ENCODE data around the gene COL9A1.

Gene COL9A1

GRCh38 chr6:70292193-70292592 lies 10.7 kb downstream of the COL9A1 start:
- no peak for DNase-seq (ENCODE audit: extremely low read depth in 1 of 2, low read depth in 1 of 2)

GRCh38 chr6:70289299-70289698 lies 13.6 kb downstream of the COL9A1 start:
- no peak for DNase-seq (ENCODE audit: extremely low read depth in 1 of 2, low read depth in 1 of 2)

GRCh38 chr6:70286905-70287304 lies 16.0 kb downstream of the COL9A1 start:
- no peak for DNase-seq (ENCODE audit: extremely low read depth in 1 of 2, low read depth in 1 of 2)

GRCh38 chr6:70285201-70285600 lies 17.7 kb downstream of the COL9A1 start:
- no peak for DNase-seq (ENCODE audit: extremely low read depth in 1 of 2, low read depth in 1 of 2)

GRCh38 chr6:70282919-70283461 lies 19.9 kb downstream of the COL9A1 start:
- no peak for DNase-seq (ENCODE audit: extremely low read depth in 1 of 2, low read depth in 1 of 2)

- DNase-seq (ENCODE audit: extremely low read depth in 1 of 2, low read depth in 1 of 2) = no peak
Measured at GRCh38 chr6:70282312-70282918, 20.5 kb downstream of the COL9A1 start.

GRCh38 chr6:70281923-70282311 lies 21.0 kb downstream of the COL9A1 start:
- no peak for DNase-seq (ENCODE audit: extremely low read depth in 1 of 2, low read depth in 1 of 2)

- no peak for DNase-seq (ENCODE audit: extremely low read depth in 1 of 2, low read depth in 1 of 2)
Measured at GRCh38 chr6:70280400-70280853, 22.5 kb downstream of the COL9A1 start.

GRCh38 chr6:70277470-70277869 lies 25.4 kb downstream of the COL9A1 start:
- DNase-seq (ENCODE audit: extremely low read depth in 1 of 2, low read depth in 1 of 2) = no peak

- no peak for DNase-seq (ENCODE audit: extremely low read depth in 1 of 2, low read depth in 1 of 2)
Measured at GRCh38 chr6:70274338-70274737, 28.5 kb downstream of the COL9A1 start.

- DNase-seq (ENCODE audit: extremely low read depth in 1 of 2, low read depth in 1 of 2) = no peak
Measured at GRCh38 chr6:70272071-70272470, 30.8 kb downstream of the COL9A1 start.

GRCh38 chr6:70270287-70271005 lies 32.4 kb downstream of the COL9A1 start:
- no peak for DNase-seq (ENCODE audit: extremely low read depth in 1 of 2, low read depth in 1 of 2)

- no peak for DNase-seq (ENCODE audit: extremely low read depth in 1 of 2, low read depth in 1 of 2)
Measured at GRCh38 chr6:70266142-70266541, 36.7 kb downstream of the COL9A1 start.

GRCh38 chr6:70264306-70264705 lies 38.6 kb downstream of the COL9A1 start:
- DNase-seq (ENCODE audit: extremely low read depth in 1 of 2, low read depth in 1 of 2) = no peak

GRCh38 chr6:70258483-70258882 lies 44.4 kb downstream of the COL9A1 start:
- DNase-seq (ENCODE audit: extremely low read depth in 1 of 2, low read depth in 1 of 2) = no peak

- no peak for DNase-seq (ENCODE audit: extremely low read depth in 1 of 2, low read depth in 1 of 2)
Measured at GRCh38 chr6:70257768-70258273, 45.1 kb downstream of the COL9A1 start.

- no peak for DNase-seq (ENCODE audit: extremely low read depth in 1 of 2, low read depth in 1 of 2)
Measured at GRCh38 chr6:70254784-70255183, 48.1 kb downstream of the COL9A1 start.

- DNase-seq (ENCODE audit: extremely low read depth in 1 of 2, low read depth in 1 of 2) = no peak
Measured at GRCh38 chr6:70253923-70254322, 49.0 kb downstream of the COL9A1 start.

GRCh38 chr6:70252604-70253003 lies 50.3 kb downstream of the COL9A1 start:
- DNase-seq (ENCODE audit: extremely low read depth in 1 of 2, low read depth in 1 of 2) = no peak

- DNase-seq (ENCODE audit: extremely low read depth in 1 of 2, low read depth in 1 of 2) = no peak
Measured at GRCh38 chr6:70246118-70246517, 56.8 kb downstream of the COL9A1 start.

- DNase-seq (ENCODE audit: extremely low read depth in 1 of 2, low read depth in 1 of 2) = no peak
Measured at GRCh38 chr6:70241991-70242420, 60.9 kb downstream of the COL9A1 start.

GRCh38 chr6:70241031-70241430 lies 61.9 kb downstream of the COL9A1 start:
- DNase-seq (ENCODE audit: extremely low read depth in 1 of 2, low read depth in 1 of 2) = no peak

All from activated CD8-positive, alpha-beta memory T cell treated with anti-CD3 and anti-CD28 coated beads for 1 hour (primary cell).